ENCODE results near the gene SLC12A8. TPM values are rescaled to one million over a fixed set of nuclear protein-coding genes. Genes with fewer than 3 reads are reported as not detected.
A peak's percentile ranks its signal among the peaks of the same experiment; 100 is the strongest.

SLC12A8 gene
- total RNA-seq, 3 donors from 2014 or later: 0.48 to 12.5 (median 9.8) TPM

GRCh38 chr3:125154800-125155269 is 57.7 kb downstream of the SLC12A8 start:
- Histone ChIP-seq H3K9me3 (no peaks in the 10 kb centered on the region), H3K36me3 (no peaks in the 10 kb centered on the region), H3K4me3 (no peak overlapping the region), H3K4me1 (no peaks in the 10 kb centered on the region), H3K27me3 (no peaks in the 10 kb centered on the region), H3K27ac (no peak overlapping the region)
- no peak for DNase-seq (ENCODE audit: low spot score in 2 of 2)
- intact Hi-C loops (cut with DNase I; ENCODE audit: low total_unique reads): no loop called here
- TF ChIP-seq POLR2A (IDR thresholded peaks at IDR 0.05) (no peak), CTCF (IDR thresholded peaks at IDR 0.05) (no peak), POLR2AphosphoS5 (IDR thresholded peaks at IDR 0.05) (no peak)

GRCh38 chr3:125154110-125154509 is 58.4 kb downstream of the SLC12A8 start:
- TF ChIP-seq POLR2AphosphoS5 (IDR thresholded peaks at IDR 0.05) (no peak), CTCF (IDR thresholded peaks at IDR 0.05) (no peak), POLR2A (IDR thresholded peaks at IDR 0.05) (no peak)
- H3K36me3 ChIP-seq: no peaks in the 10 kb centered on the region
- H3K4me3 ChIP-seq: no peak overlapping the region

GRCh38 chr3:125152951-125153350 is 59.6 kb downstream of the SLC12A8 start:
- no peak for TF ChIP-seq POLR2A (IDR thresholded peaks at IDR 0.05)
- TF ChIP-seq POLR2AphosphoS5 (IDR thresholded peaks at IDR 0.05): no peak
- TF ChIP-seq CTCF (IDR thresholded peaks at IDR 0.05): no peak
- H3K27ac ChIP-seq: no peak overlapping the region
- H3K4me3 ChIP-seq: no peak overlapping the region
- no peaks in the 10 kb centered on the region for H3K27me3 ChIP-seq
- H3K4me1 ChIP-seq: no peaks in the 10 kb centered on the region
- no peak for DNase-seq (ENCODE audit: low spot score in 2 of 2)
- intact Hi-C loops (cut with DNase I; ENCODE audit: low total_unique reads): no loop called here
- H3K36me3 ChIP-seq: no peaks in the 10 kb centered on the region
- no peaks in the 10 kb centered on the region for H3K9me3 ChIP-seq

More at GRCh38 chr3:125154110-125154509, 58.4 kb downstream of the SLC12A8 start:
- no peak for DNase-seq (ENCODE audit: low spot score in 2 of 2)
- Histone ChIP-seq H3K27me3 (no peaks in the 10 kb centered on the region), H3K9me3 (no peaks in the 10 kb centered on the region), H3K4me1 (no peaks in the 10 kb centered on the region), H3K27ac (no peak overlapping the region)
- intact Hi-C loops (cut with DNase I; ENCODE audit: low total_unique reads): no loop called here

DNA sequence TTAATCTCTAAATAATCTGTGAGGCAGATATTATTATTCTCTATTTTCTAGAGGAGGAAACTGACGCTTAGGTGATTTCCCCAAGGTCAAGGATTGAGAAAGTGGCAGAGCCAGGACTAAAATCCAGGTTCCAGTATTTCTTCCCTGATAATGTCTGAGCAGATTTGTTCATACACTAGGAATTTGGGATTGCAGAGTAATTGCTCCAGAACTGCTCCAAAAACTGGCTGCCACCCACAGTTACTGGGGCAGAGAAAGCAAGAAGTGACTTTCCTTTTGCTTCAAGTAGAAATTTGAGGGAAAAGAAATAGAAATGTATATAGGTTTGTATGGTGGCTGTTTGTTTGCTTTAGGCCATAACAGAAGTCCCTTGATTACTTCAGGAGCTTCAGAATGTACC is 60.6 kb downstream of the SLC12A8 start:
- Histone ChIP-seq H3K36me3 (no peaks in the 10 kb centered on the region), H3K4me1 (no peaks in the 10 kb centered on the region)

GRCh38 chr3:125151442-125151817 is 61.1 kb downstream of the SLC12A8 start:
- Histone ChIP-seq H3K27me3 (no peaks in the 10 kb centered on the region), H3K36me3 (no peaks in the 10 kb centered on the region), H3K4me3 (no peak overlapping the region), H3K4me1 (no peaks in the 10 kb centered on the region), H3K27ac (no peak overlapping the region), H3K9me3 (no peaks in the 10 kb centered on the region)
- intact Hi-C loops (cut with DNase I; ENCODE audit: low total_unique reads): no loop called here
- DNase-seq (ENCODE audit: low spot score in 2 of 2): no peak
- TF ChIP-seq CTCF (IDR thresholded peaks at IDR 0.05) (no peak), POLR2AphosphoS5 (IDR thresholded peaks at IDR 0.05) (peak in 1 of 3 donors; percentile 18)

More for the DNA sequence above, 60.6 kb downstream of the SLC12A8 start:
- no peak for TF ChIP-seq CTCF (IDR thresholded peaks at IDR 0.05)
- TF ChIP-seq POLR2A (IDR thresholded peaks at IDR 0.05): no peak
- no peak for TF ChIP-seq POLR2AphosphoS5 (IDR thresholded peaks at IDR 0.05)
- no peaks in the 10 kb centered on the region for H3K27me3 ChIP-seq
- no peaks in the 10 kb centered on the region for H3K9me3 ChIP-seq
- no peak overlapping the region for H3K4me3 ChIP-seq
- DNase-seq (ENCODE audit: low spot score in 2 of 2): no peak
- no peak overlapping the region for H3K27ac ChIP-seq
- intact Hi-C loops (cut with DNase I; ENCODE audit: low total_unique reads): no loop called here
